HepG2 (cell line): ENCODE results near the gene RNU5B-1.

ENCODE experiments used
- ARNTL ChIP-seq: sonication (generic); formaldehyde crosslinking; IDR thresholded peaks from 2 replicates; pipeline ENCODE4 v1.4.0; 2020; ENCODE audit warnings: mild to moderate bottlenecking, missing genetic modification reagents
- ASH2L ChIP-seq: fragments of 300-600, 200-600 bp; sonication (generic); IDR thresholded peaks from 2 replicates; pipeline ENCODE4 v1.7.0; 2017; ENCODE audit warnings: low read depth, mild to moderate bottlenecking, moderate library complexity, mixed read lengths, low read length; ENCODE audit not compliant: insufficient read length
- ELF4 ChIP-seq: sonication (generic); formaldehyde crosslinking; IDR thresholded peaks from 2 replicates; pipeline ENCODE4 v1.5.0; 2020; ENCODE audit warnings: missing genetic modification reagents, mild to moderate bottlenecking, moderate library complexity, borderline replicate concordance
- JUND ChIP-seq: sonication (generic); formaldehyde crosslinking; IDR thresholded peaks from 2 replicates; pipeline ENCODE4 v1.8.0; 2022; ENCODE audit warnings: mild to moderate bottlenecking, missing genetic modification reagents
- MED1 ChIP-seq: sonication (generic); formaldehyde crosslinking; IDR thresholded peaks from 2 replicates; pipeline ENCODE4 v1.4.0; 2020; ENCODE audit warnings: missing genetic modification reagents
- SALL1 ChIP-seq: sonication (generic); formaldehyde crosslinking; IDR thresholded peaks from 2 replicates; pipeline ENCODE4 v1.8.0; 2022; ENCODE audit warnings: mild to moderate bottlenecking, missing genetic modification reagents
- SNAPC5 ChIP-seq: sonication (generic); formaldehyde crosslinking; IDR thresholded peaks from 2 replicates; pipeline ENCODE4 v1.8.1; 2023; ENCODE audit warnings: mild to moderate bottlenecking, missing genetic modification reagents, borderline replicate concordance
- ZBTB8A ChIP-seq: sonication (generic); formaldehyde crosslinking; IDR thresholded peaks from 2 replicates; pipeline ENCODE4 v1.4.0; 2020; ENCODE audit warnings: mild to moderate bottlenecking, low read depth, missing genetic modification reagents, borderline replicate concordance
- ZKSCAN1 ChIP-seq: fragments of 150-350 bp; IDR thresholded peaks from 2 replicates; pipeline ENCODE4 v1.6.1; 2014; ENCODE audit warnings: low read length
- TF ChIP-seq, protein P1 (sequence below): sonication (generic); formaldehyde crosslinking; IDR thresholded peaks from 2 replicates; pipeline ENCODE4 v1.4.0; 2020; ENCODE audit warnings: mild to moderate bottlenecking, missing genetic modification reagents
- TF ChIP-seq, protein P2 (sequence below), 2 experiments: fragments of 450-650 bp in 1 of 2; sonication (generic) in 1 of 2; formaldehyde crosslinking; IDR thresholded peaks; 2 replicates each; pipeline versions ENCODE4 v1.5.0 to v1.8.0; 2020 to 2022; ENCODE audit warnings: mild to moderate bottlenecking in 1 of 2, missing genetic modification reagents in 1 of 2
- TF ChIP-seq, protein P3 (sequence below): sonication (generic); formaldehyde crosslinking; IDR thresholded peaks from 2 replicates; pipeline ENCODE4 v1.5.0; 2020; ENCODE audit warnings: mild to moderate bottlenecking, missing genetic modification reagents, moderate library complexity

DNA sequence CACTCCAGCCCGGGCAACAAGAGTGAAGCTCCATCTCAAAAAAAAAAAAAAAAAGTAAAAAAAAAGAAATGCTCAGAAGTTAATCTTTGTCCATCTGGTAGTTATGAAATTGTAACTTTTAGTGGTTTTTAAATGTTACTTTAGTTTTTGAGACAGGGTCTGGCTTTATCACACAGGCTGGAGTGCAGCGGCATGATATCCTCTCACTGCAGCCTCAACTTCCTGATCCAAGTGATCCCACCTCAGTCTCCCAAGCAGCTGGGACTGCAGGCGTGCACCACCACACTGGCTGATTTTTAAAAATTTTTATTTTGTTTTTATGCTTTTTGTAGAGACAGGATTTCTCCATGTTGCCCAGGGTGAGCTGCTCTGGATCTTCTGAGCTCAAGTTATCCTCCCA is 1.3 kb downstream of the RNU5B-1 start:
- TF ChIP-seq, protein P1, sequence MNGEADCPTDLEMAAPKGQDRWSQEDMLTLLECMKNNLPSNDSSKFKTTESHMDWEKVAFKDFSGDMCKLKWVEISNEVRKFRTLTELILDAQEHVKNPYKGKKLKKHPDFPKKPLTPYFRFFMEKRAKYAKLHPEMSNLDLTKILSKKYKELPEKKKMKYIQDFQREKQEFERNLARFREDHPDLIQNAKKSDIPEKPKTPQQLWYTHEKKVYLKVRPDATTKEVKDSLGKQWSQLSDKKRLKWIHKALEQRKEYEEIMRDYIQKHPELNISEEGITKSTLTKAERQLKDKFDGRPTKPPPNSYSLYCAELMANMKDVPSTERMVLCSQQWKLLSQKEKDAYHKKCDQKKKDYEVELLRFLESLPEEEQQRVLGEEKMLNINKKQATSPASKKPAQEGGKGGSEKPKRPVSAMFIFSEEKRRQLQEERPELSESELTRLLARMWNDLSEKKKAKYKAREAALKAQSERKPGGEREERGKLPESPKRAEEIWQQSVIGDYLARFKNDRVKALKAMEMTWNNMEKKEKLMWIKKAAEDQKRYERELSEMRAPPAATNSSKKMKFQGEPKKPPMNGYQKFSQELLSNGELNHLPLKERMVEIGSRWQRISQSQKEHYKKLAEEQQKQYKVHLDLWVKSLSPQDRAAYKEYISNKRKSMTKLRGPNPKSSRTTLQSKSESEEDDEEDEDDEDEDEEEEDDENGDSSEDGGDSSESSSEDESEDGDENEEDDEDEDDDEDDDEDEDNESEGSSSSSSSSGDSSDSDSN (CRISPR knock-in tag): no peak
- TF ChIP-seq JUND (CRISPR knock-in tag) (no peak), MED1 (no peak), ARNTL (no peak), ZKSCAN1 (no peak), ASH2L (no peak), ELF4 (CRISPR knock-in tag) (no peak), SALL1 (CRISPR knock-in tag) (no peak), ZBTB8A (CRISPR knock-in tag) (no peak), SNAPC5 (no peak)
- TF ChIP-seq, protein P2, sequence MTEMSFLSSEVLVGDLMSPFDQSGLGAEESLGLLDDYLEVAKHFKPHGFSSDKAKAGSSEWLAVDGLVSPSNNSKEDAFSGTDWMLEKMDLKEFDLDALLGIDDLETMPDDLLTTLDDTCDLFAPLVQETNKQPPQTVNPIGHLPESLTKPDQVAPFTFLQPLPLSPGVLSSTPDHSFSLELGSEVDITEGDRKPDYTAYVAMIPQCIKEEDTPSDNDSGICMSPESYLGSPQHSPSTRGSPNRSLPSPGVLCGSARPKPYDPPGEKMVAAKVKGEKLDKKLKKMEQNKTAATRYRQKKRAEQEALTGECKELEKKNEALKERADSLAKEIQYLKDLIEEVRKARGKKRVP (CRISPR knock-in tag; IDR thresholded peaks at IDR 0.05): no peak
- TF ChIP-seq, protein P3, sequence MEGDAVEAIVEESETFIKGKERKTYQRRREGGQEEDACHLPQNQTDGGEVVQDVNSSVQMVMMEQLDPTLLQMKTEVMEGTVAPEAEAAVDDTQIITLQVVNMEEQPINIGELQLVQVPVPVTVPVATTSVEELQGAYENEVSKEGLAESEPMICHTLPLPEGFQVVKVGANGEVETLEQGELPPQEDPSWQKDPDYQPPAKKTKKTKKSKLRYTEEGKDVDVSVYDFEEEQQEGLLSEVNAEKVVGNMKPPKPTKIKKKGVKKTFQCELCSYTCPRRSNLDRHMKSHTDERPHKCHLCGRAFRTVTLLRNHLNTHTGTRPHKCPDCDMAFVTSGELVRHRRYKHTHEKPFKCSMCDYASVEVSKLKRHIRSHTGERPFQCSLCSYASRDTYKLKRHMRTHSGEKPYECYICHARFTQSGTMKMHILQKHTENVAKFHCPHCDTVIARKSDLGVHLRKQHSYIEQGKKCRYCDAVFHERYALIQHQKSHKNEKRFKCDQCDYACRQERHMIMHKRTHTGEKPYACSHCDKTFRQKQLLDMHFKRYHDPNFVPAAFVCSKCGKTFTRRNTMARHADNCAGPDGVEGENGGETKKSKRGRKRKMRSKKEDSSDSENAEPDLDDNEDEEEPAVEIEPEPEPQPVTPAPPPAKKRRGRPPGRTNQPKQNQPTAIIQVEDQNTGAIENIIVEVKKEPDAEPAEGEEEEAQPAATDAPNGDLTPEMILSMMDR (CRISPR knock-in tag): no peak
